Left lobe of liver (tissue), 1 donor: ENCODE data around the gene HSFX3. TPM values are rescaled to one million over a fixed set of nuclear protein-coding genes. Genes with fewer than 3 reads are reported as not detected.

Experiments used
- total RNA-seq: library from RNA; stranded (reverse); gene quantifications from one replicate; pipeline ENCODE4 v1.2.1, GENCODE V29; 2021
- donor health status: DM: no; HTN: yes; CAD: no.

HSFX3 gene
- total RNA-seq, 1 donor from 2014 or later = not detected

Other genes starting within 250 kb of the HSFX3 start
- gene IDS, start 44.6 kb downstream of the HSFX3 start, total RNA-seq = 16.3 TPM
- 13.5 TPM for gene EOLA1, start 8.9 kb downstream of the HSFX3 start, total RNA-seq
- gene MAGEA9B, start 37.5 kb upstream of the HSFX3 start, total RNA-seq = not detected
- gene HSFX2, start 45.4 kb upstream of the HSFX3 start, total RNA-seq = not detected
- 8.1 TPM for gene TMEM185A, start 81.9 kb upstream of the HSFX3 start, total RNA-seq
- not detected for gene MAGEA11, start 162.1 kb upstream of the HSFX3 start, total RNA-seq
- gene HSFX1, start 224.1 kb upstream of the HSFX3 start, total RNA-seq = 0.78 TPM
- not detected for gene MAGEA9, start 232.0 kb upstream of the HSFX3 start, total RNA-seq